ENCODE results near the gene SYCP2L.
"Not testable (repeated sequence)": the region's sequence is repeated elsewhere in the genome, so short reads cannot be mapped to it uniquely, and the experiment has no call there.

SYCP2L gene

DNA sequence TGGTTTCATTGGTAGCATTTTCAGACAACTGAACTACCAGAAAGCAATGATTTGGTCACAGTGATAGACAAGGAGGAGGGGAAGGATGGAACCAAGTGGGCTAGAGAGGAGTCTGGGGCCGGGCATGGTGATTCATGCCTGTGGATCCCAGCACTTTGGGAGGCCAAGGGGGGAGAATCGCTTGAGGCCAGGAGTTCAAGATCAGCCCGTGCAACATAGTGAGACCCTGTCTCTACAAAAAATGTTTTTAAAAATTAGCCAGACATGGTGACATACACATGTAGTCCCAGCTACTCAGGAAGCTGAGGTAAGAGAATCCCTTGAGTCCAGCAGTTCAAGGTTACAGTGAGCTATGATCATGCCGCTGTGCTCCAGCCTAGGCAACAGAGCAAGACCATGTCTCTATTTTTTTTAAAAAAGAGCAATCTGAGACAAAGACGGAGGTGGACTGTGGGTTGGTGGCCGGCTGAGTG is 70.6 kb downstream of the SYCP2L start:
- DNase-seq, result no peak

- DNase-seq, result no peak
Observed at GRCh38 chr6:10960171-10960570, 73.3 kb downstream of the SYCP2L start.

DNA sequence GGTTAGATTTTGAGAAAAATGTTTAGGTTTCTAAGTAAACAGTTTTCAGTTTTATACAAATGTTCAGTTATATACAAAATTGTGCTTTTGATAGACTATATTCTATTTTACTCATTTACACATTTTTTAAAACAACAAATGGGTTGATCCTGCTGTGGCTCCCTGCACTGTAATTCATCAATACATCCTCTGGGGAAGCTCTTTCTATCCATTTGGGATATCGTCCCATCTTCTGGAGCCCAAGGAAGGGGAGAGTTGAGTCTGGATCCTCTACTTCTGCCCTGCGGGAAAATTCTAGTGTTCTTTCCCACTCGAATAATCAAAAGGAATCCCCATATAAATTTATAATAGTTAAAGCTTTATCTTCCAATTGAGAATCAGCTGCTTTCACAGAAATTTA is 75.0 kb downstream of the SYCP2L start:
- no peak for DNase-seq

DNA sequence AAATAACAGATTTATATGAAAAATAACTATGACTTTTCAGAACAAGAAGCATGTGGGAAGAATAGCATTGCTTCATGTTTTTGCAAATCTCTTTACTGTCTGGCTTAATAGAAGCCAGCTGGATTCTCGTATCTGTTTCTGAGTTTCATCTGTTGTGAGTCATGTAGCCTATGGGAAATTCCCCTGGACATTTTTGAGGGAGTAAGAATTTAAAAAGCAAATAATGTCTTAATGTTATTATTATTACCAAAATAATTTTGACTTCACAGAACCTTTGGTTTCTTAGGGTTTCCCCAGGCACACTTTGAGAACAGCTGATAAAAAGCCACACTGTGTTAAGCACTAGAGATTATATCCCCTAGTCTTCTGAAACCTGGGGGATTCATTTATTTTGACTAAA is 75.8 kb downstream of the SYCP2L start:
- no peak for DNase-seq

DNA sequence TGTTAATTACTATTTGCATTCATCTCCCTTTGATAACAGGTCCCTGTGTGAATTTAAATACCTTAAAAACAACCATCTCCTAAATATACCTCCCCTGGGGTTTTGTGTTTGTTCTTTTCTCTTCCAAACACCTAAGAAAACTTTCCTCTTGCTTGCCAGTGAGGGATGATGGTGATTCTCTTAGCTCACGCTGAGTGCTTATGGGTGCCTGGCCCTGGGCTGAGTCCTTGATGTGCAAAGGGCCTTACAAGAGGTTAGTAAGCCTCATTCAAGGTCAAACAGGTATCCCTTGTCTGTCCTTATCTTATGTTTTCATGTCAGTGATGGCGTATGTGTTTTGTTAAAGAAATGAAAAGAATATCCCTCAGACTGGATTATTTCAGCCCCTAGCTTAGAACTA is 76.3 kb downstream of the SYCP2L start:
- DNase-seq, result no peak

- DNase-seq, result no peak
Observed at GRCh38 chr6:10964684-10965083, 77.8 kb downstream of the SYCP2L start.

- DNase-seq, result no peak
Observed at GRCh38 chr6:10968776-10969175, 81.9 kb downstream of the SYCP2L start.

DNA sequence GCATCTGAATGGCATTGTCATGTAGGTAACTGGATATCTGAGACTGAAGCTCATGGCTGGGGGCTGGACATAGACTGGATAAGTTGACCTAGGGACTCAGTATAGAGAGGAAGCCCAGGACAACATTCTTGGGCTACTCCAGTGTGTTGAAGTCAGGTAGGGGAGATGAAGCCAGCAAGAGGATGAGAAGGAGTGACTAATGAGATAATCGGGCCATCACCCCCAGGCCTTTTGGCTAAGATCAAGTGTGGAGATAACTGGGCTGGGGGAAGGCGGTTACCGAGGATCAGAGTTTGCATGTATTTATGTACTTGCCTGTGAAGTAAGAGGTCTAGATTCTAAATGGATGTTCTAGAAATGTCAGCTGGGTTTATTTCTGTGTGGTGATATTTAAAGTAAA is 83.9 kb downstream of the SYCP2L start:
- no peak for DNase-seq

DNA sequence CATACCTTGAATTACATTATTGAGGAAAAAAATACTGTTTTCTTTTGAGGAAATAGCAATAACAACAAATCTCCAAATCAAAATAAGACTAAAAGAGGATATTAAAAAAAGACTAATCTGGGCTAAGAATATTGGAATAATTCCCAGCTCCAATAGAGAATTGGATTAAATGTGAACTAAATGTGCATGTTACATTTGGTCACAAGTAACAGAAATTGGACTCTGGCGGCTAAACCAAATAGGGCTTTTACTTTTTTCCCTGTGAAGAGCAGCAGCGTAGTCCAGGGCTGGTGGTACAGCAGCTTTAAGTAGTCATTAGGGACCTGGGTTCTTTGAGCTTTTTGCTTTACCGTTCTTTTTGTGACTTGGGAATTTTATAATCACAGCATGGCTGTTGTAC is 85.3 kb downstream of the SYCP2L start:
- DNase-seq, result no peak

- DNase-seq, result no peak
Observed at GRCh38 chr6:10976571-10976970, 89.7 kb downstream of the SYCP2L start.

DNA sequence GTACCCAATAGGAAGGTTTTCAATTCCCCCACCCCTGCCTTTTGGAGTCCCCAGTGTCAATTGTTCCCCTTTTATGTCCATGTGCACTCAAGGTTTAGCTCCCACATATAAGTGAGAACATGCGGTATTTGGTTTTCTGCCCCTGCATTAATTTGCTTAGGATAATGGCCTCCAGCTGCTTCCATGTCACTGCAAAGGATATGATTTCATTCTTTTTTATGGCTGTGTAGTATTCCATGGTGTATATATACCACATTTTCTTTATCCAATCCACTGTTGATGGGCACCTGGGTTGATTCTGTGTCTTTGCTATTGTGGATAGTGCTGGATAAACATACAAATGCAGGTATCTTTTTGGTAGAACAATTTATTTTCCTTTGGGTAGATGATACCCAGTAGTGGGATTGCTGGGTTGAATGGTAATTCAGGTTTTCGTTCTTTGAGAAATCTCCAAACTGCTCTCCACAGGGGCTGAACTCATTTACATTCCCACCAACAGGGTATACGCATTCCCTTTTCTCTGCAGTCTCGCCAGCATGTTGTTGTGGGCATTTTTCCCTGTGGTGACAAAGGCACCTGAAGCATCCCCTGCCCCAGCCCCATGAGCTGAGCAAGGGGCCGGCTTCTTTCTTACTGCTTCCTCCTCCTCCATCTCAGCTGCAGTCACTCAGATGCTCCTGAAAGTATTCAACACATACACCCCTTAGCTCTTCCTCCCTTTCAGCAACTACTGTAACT is 90.5 kb downstream of the SYCP2L start:
- DNase-seq, result no peak

- no peak for DNase-seq
Observed at GRCh38 chr6:10979603-10980002, 92.8 kb downstream of the SYCP2L start.

DNA sequence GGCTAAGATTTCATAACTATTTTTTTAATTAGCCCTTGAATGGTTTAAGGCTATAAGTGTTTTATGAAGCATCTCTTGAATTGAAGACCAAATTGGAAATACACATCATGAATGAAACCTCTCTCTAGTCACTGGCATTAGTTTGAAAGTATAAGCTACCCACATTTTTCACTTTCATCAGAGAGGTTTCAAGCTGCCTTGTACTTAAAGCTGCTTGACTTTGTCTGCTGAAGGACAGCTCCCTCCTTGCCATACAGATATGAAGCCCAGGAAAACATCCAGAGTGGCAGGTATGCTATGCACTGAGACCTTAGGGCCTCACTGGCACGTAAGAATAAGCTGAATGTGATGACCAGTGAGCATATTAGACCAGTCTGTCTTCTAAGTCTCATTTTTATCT is 94.6 kb downstream of the SYCP2L start:
- no peak for DNase-seq

GRCh38 chr6:10984959-10985358 is 98.1 kb downstream of the SYCP2L start:
- DNase-seq, result not testable (repeated sequence)

DNA sequence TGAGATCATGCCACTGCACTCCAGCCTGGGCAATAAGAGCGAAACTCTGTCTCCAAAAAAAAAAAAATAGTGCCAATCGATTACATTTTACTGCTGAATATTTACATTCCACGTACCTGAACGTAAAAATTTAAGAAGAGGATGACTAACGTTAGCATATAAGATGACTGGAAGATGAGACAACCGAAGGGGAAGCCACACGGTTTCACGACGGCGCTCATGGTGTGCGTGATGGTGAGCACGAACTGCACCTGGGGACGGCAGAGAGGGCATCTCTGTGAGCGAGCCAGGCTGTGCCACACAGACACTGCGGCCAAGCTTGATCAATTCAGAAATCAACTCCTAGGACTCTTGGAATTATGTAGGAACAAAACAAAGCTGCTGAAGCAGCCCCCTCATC is 102.7 kb downstream of the SYCP2L start:
- DNase-seq, result no peak

GRCh38 chr6:10991115-10991514 is 104.3 kb downstream of the SYCP2L start:
- no peak for DNase-seq

- DNase-seq, result no peak
Observed at GRCh38 chr6:10993896-10994295, 107.0 kb downstream of the SYCP2L start.

GRCh38 chr6:10995114-10995707 is 108.4 kb downstream of the SYCP2L start:
- DNase-seq, result no peak

DNA sequence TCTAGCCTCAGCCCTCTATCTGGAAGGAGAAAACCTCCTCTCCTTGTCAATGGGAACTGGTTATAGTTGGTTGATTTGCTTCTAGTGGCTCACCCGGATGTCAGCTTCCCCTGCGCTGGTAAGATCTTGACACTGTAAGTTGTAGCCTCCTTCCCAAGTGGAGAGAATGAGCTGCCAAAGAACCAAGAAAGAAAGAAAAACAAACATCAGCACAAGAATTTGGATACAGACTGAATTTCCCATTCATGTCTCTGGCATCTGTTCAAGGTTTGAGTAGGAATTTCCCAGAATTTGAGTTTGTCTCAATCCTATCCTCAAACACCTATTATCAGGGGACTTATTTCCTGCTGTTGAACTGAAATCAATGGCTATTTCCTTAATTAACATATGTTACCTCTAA is 113.1 kb downstream of the SYCP2L start:
- no peak for DNase-seq

DNA sequence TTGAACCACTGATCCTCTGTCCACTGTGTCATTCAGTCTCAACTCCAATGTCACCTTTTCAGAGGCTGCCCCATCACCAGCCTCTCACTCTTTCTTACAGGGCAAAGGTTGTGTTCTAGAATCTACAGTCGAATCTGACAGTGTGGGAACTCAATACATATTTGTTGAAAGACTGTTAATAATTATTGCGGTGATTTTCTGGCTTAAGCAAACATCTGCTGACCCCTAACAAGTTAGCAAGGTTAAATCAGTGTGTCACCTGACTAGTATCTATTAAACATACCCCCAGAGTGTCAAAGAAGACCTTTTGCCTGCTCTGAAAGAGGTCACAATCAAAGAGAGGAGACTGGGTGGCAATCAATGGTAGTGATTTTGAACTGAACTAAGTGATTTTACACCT is 115.3 kb downstream of the SYCP2L start:
- no peak for DNase-seq

DNA sequence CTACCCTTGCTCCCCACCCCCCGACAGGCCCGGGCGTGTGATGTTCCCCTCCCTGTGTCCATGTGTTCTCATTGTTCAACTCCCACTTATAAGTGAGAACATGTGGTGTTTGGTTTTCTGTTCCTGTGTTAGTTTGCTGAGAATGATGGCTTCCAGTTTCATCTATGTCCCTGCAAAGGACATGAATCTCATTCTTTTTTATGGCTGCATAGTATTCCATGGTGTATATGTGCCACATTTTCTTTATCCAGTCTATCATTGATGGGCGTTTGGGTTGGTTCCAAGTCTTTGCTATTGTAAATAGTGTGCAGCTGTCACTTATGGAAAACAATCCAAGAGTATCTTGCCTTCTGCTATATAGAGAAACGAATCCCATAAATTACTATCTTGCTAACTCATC is 116.4 kb downstream of the SYCP2L start:
- not testable (repeated sequence) for DNase-seq

- DNase-seq, result no peak
Observed at GRCh38 chr6:11006061-11006460, 119.2 kb downstream of the SYCP2L start.

DNA sequence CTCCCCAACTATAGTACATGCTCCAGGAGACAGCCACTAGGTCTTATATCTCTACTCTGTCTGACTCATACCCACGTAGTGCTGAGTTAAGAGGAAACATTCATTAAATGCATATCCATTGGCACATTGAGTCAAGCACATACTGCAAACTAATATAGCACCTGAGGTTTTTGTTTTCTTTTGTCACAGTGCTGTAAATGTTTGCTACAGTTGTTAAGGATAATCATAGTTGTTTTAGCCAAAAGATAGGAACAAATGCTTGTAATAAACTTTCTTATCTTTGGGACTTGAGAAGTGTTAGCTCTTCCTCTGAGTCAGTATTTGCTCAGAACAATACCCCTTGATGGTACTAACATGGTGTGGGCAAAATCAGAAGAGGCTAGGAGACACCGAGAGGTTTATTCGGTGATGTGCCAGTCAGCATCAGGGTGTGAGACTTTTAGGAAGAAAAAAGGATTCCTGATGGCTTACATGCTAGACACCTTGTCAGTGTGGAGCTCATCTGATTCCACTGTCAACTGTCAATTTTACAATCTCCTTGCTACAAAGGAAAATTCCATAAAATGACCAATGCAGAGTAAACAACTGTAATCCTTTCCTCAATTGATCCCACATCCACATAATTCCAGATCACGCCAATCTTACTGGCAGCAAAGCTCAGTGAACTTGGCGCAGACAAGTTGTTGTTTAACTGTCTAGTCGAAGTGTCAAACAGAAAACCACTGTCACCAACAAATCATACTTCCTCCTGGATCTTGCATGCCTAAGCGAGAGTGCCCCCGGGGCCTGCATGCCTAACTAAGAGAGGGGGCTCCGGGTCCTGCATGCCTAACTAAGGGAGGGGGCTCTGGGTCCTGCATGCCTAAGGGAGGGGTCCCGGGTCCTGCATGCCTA is 121.1 kb downstream of the SYCP2L start:
- no peak for DNase-seq

- DNase-seq, result no peak
Observed at GRCh38 chr6:11008821-11009220, 122.0 kb downstream of the SYCP2L start.

All from activated T-cell treated with anti-CD3 and anti-CD28 coated beads, Interleukin-2, amount 50 U/mL, for 1 hour (primary cell).